ENCODE measurements around the gene C1QA.

Gene C1QA

GRCh38 chr1:22643381-22643780, 7.0 kb downstream of the C1QA start, which contains the start of gene C1QC:
Gene C1QC, plus strand, starts transcription at chr1:22643633. Its CDS starts 391 bp downstream, at chr1:22644024.
- Histone ChIP-seq H4K20me1 (ENCODE audit: insufficient read depth, low read length, poor library complexity, severe bottlenecking) (no peaks in the 10 kb centered on the region), H2AFZ (ENCODE audit: low read length) (no peak within 1 kb of the TSS), H3K9ac (ENCODE audit: low read depth, low read length, poor library complexity, severe bottlenecking) (no peak within 1 kb of the TSS), H3K9me3 (ENCODE audit: insufficient read depth, low read depth, low read length) (no peaks in the 10 kb centered on the region), H3K4me3 (ENCODE audit: low read length, poor library complexity, severe bottlenecking) (no peak within 1 kb of the TSS), H3K9me2 (replicated peaks; ENCODE audit: low read depth, low read length) (no peaks in the 10 kb centered on the region), H3F3A (ENCODE audit: low read depth) (no peaks in the 10 kb centered on the region), H3K79me2 (ENCODE audit: insufficient read depth, low read length) (no peaks in the 10 kb centered on the region), H3K4me1 (ENCODE audit: insufficient read depth, low read length, poor library complexity, severe bottlenecking) (no peaks in the 10 kb centered on the region), H3K27me3 (ENCODE audit: insufficient read depth, low read length, poor library complexity, severe bottlenecking) (no peaks in the 10 kb centered on the region), H3K4me2 (ENCODE audit: low read depth, low read length, poor library complexity, severe bottlenecking) (no peak within 1 kb of the TSS), H3K36me3 (ENCODE audit: insufficient read depth, low read length) (no peaks in the 10 kb centered on the region)
- TF ChIP-seq EZH2phosphoT487 (IDR thresholded peaks at IDR 0.05; ENCODE audit: borderline replicate concordance) = no peak
- no peak for TF ChIP-seq CTCF (conservative IDR thresholded peaks at IDR 0.05; ENCODE audit: low read length)

- H3K9ac ChIP-seq (ENCODE audit: low read depth, low read length, poor library complexity, severe bottlenecking) = no peak overlapping the region
- H3F3A ChIP-seq (ENCODE audit: low read depth) = no peaks in the 10 kb centered on the region
- H3K36me3 ChIP-seq (ENCODE audit: insufficient read depth, low read length) = no peaks in the 10 kb centered on the region
- H4K20me1 ChIP-seq (ENCODE audit: insufficient read depth, low read length, poor library complexity, severe bottlenecking) = no peaks in the 10 kb centered on the region
- TF ChIP-seq CTCF (conservative IDR thresholded peaks at IDR 0.05; ENCODE audit: low read length) (no peak), EZH2phosphoT487 (IDR thresholded peaks at IDR 0.05; ENCODE audit: borderline replicate concordance) (no peak)
- no peaks in the 10 kb centered on the region for H3K4me1 ChIP-seq (ENCODE audit: insufficient read depth, low read length, poor library complexity, severe bottlenecking)
- no peaks in the 10 kb centered on the region for H3K27me3 ChIP-seq (ENCODE audit: insufficient read depth, low read length, poor library complexity, severe bottlenecking)
- H3K4me2 ChIP-seq (ENCODE audit: low read depth, low read length, poor library complexity, severe bottlenecking) = no peak overlapping the region
- H3K9me2 ChIP-seq (replicated peaks; ENCODE audit: low read depth, low read length) = no peaks in the 10 kb centered on the region
- no peak overlapping the region for H3K4me3 ChIP-seq (ENCODE audit: low read length, poor library complexity, severe bottlenecking)
- no peak overlapping the region for H2AFZ ChIP-seq (ENCODE audit: low read length)
- no peaks in the 10 kb centered on the region for H3K9me3 ChIP-seq (ENCODE audit: insufficient read depth, low read depth, low read length)
- no peaks in the 10 kb centered on the region for H3K79me2 ChIP-seq (ENCODE audit: insufficient read depth, low read length)
These were observed 7.5 kb downstream of the C1QA start for GRCh38 chr1:22643928-22644327.

GRCh38 chr1:22645931-22646330, 9.5 kb downstream of the C1QA start:
- Histone ChIP-seq H3K9me2 (replicated peaks; ENCODE audit: low read depth, low read length) (no peaks in the 10 kb centered on the region), H3K27me3 (ENCODE audit: insufficient read depth, low read length, poor library complexity, severe bottlenecking) (no peaks in the 10 kb centered on the region), H3K4me3 (ENCODE audit: low read length, poor library complexity, severe bottlenecking) (no peak overlapping the region), H3K4me2 (ENCODE audit: low read depth, low read length, poor library complexity, severe bottlenecking) (no peak overlapping the region), H2AFZ (ENCODE audit: low read length) (no peak overlapping the region), H3K9me3 (ENCODE audit: insufficient read depth, low read depth, low read length) (no peaks in the 10 kb centered on the region), H4K20me1 (ENCODE audit: insufficient read depth, low read length, poor library complexity, severe bottlenecking) (no peaks in the 10 kb centered on the region), H3F3A (ENCODE audit: low read depth) (no peaks in the 10 kb centered on the region), H3K4me1 (ENCODE audit: insufficient read depth, low read length, poor library complexity, severe bottlenecking) (no peaks in the 10 kb centered on the region), H3K36me3 (ENCODE audit: insufficient read depth, low read length) (no peaks in the 10 kb centered on the region), H3K79me2 (ENCODE audit: insufficient read depth, low read length) (no peaks in the 10 kb centered on the region), H3K9ac (ENCODE audit: low read depth, low read length, poor library complexity, severe bottlenecking) (no peak overlapping the region)
- TF ChIP-seq EZH2phosphoT487 (IDR thresholded peaks at IDR 0.05; ENCODE audit: borderline replicate concordance) (no peak), CTCF (conservative IDR thresholded peaks at IDR 0.05; ENCODE audit: low read length) (no peak)
